PC-3 (cell line): ENCODE data around the gene RGS3. TPM values are rescaled to one million over a fixed set of nuclear protein-coding genes. Genes with fewer than 3 reads are reported as not detected.
A peak's percentile ranks its signal among the peaks of the same experiment; 100 is the strongest.

ENCODE experiments used
- ATAC-seq: fragments of 200-7000 bp; cut with Tn5 transposase; 2 replicates; pipeline ENCODE4 v1.9.1; 2020; ENCODE audit warnings: mild to moderate bottlenecking, moderate library complexity
- BruUV-seq: library from RNA; stranded (reverse); fragments of 400-500 nt; replicated peaks from 2 replicates; lab custom pipeline; 2021; lab: Mats Ljungman, UMichigan
- CTCF ChIA-PET: fragments of 300-600 bp; sonication (Branson Sonifier 250); formaldehyde crosslinking; loops from one replicate; lab custom pipeline; 2022; ENCODE audit warnings: antibody characterized with exemption; lab: Charles Lee
- POLR2A ChIA-PET: fragments of 300-600 bp; sonication (Branson Sonifier 250); formaldehyde crosslinking; loops from one replicate; lab custom pipeline; 2022; ENCODE audit warnings: antibody characterized with exemption; ENCODE audit not compliant: unreplicated experiment; lab: Charles Lee
- DNase-seq: peaks from one replicate; pipeline ENCODE4 v3.0.0-alpha.2; 2015
- H2AFZ ChIP-seq: fragments of 300-600 bp; sonication (generic); 2 replicates; pipeline ENCODE4 v1.6.0; 2016; ENCODE audit warnings: antibody characterized with exemption, low read length
- H3F3A ChIP-seq: fragments of 300-600 bp; sonication (generic); one replicate; pipeline ENCODE4 v1.6.0; 2017; ENCODE audit warnings: antibody characterized with exemption, low read length, control low read depth, mild to moderate bottlenecking; ENCODE audit not compliant: unreplicated experiment
- H3K27ac ChIP-seq: fragments of 300-600 bp; sonication (generic); 2 replicates; pipeline ENCODE4 v1.5.1; 2016; ENCODE audit warnings: mild to moderate bottlenecking, low read length
- H3K27me3 ChIP-seq: fragments of 300-600 bp; sonication (generic); 2 replicates; pipeline ENCODE4 v1.6.1; 2016; ENCODE audit warnings: low read length, mixed read lengths
- H3K36me3 ChIP-seq: fragments of 300-600 bp; sonication (generic); 2 replicates; pipeline ENCODE4 v1.6.1; 2016; ENCODE audit warnings: low read depth, mixed run types, low read length, mixed read lengths
- H3K4me1 ChIP-seq: fragments of 300-600 bp; sonication (generic); 2 replicates; pipeline ENCODE4 v1.5.1; 2016; ENCODE audit warnings: low read length; ENCODE audit not compliant: insufficient read depth
- H3K4me2 ChIP-seq: fragments of 300-600 bp; sonication (generic); 2 replicates; pipeline ENCODE4 v1.6.0; 2016; ENCODE audit warnings: low read length
- H3K4me3 ChIP-seq: fragments of 300-600 bp; sonication (generic); 2 replicates; pipeline ENCODE4 v1.5.1; 2016; ENCODE audit warnings: mild to moderate bottlenecking, low read length, mixed read lengths
- H3K79me2 ChIP-seq: fragments of 300-600 bp; sonication (generic); 2 replicates; pipeline ENCODE4 v1.6.1; 2017; ENCODE audit warnings: low read length, mixed read lengths
- H3K9ac ChIP-seq: fragments of 300-600 bp; sonication (generic); 2 replicates; pipeline ENCODE4 v1.6.0; 2016; ENCODE audit warnings: mild to moderate bottlenecking, low read length
- H3K9me2 ChIP-seq: fragments of 300-600 bp; sonication (generic); replicated peaks from 2 replicates; pipeline ENCODE4 v1.6.1; 2016; ENCODE audit warnings: mixed run types, low read length, mixed read lengths
- H3K9me3 ChIP-seq: fragments of 300-600 bp; sonication (generic); 2 replicates; pipeline ENCODE4 v1.6.1; 2016; ENCODE audit warnings: low read length, mixed read lengths
- H4K20me1 ChIP-seq: fragments of 300-600 bp; sonication (generic); 2 replicates; pipeline ENCODE4 v1.6.1; 2016; ENCODE audit warnings: low read length, mixed read lengths
- EZH2 ChIP-seq: fragments of 300-600 bp; sonication (generic); IDR thresholded peaks from one replicate; pipeline ENCODE4 v1.6.1; 2017; ENCODE audit warnings: antibody characterized with exemption, mild to moderate bottlenecking, low read length; ENCODE audit not compliant: unreplicated experiment
- EZH2phosphoT487 ChIP-seq: fragments of 300-600 bp; sonication (generic); IDR thresholded peaks from 2 replicates; pipeline ENCODE4 v1.6.1; 2018; ENCODE audit warnings: mild to moderate bottlenecking, antibody characterized with exemption, low read length, borderline replicate concordance
- intact Hi-C: fragments of 100-400 bp; cut with micrococcal nuclease; formaldehyde crosslinking; loops from 2 replicates; pipeline ENCODE4 v1.9.0; 2023
- total RNA-seq: library from RNA; depleted of rRNA; stranded (reverse); fragments of >200 nt; gene quantifications from 2 replicates; pipeline ENCODE4 v1.2.3, GENCODE V29; 2014
- TF ChIP-seq, protein P1 (sequence below): fragments of 300-600 bp; sonication (generic); conservative IDR thresholded peaks from 2 replicates; pipeline ENCODE4 v1.5.1; 2017; ENCODE audit warnings: antibody characterized with exemption, low read depth, mild to moderate bottlenecking, low read length

Gene RGS3
- total RNA-seq, 1 experiment from 2014 or later, result 26.3 TPM

GRCh38 chr9:113578279-113578865, 114.8 kb downstream of the RGS3 start:
- peak overlapping the region; percentile 98 for H3K27ac ChIP-seq
- H3K9ac ChIP-seq, result peak overlapping the region; percentile 43
- no peaks in the 10 kb centered on the region for H4K20me1 ChIP-seq
- H3K36me3 ChIP-seq, result no peaks in the 10 kb centered on the region; the same call in 1 of the 2 replicates
- peak overlapping the region; percentile 78 for H3K4me2 ChIP-seq
- no peak overlapping the region for H2AFZ ChIP-seq
- CTCF ChIA-PET, result no interaction called here
- H3K4me1 ChIP-seq, result peaks cover 68% of the 10 kb centered on the region
- H3K9me3 ChIP-seq, result no peaks in the 10 kb centered on the region
- POLR2A ChIA-PET, result no interaction called here
- H3K4me3 ChIP-seq, result no peak overlapping the region
- intact Hi-C loops, result no loop called here
- ATAC-seq, result peak; percentile 1; the same call in 1 of the 2 replicates
- no peaks in the 10 kb centered on the region for H3K9me2 ChIP-seq
- H3F3A ChIP-seq, result peaks cover 6% of the 10 kb centered on the region
- no peak for DNase-seq
- H3K27me3 ChIP-seq, result no peaks in the 10 kb centered on the region
- TF ChIP-seq, protein P1, sequence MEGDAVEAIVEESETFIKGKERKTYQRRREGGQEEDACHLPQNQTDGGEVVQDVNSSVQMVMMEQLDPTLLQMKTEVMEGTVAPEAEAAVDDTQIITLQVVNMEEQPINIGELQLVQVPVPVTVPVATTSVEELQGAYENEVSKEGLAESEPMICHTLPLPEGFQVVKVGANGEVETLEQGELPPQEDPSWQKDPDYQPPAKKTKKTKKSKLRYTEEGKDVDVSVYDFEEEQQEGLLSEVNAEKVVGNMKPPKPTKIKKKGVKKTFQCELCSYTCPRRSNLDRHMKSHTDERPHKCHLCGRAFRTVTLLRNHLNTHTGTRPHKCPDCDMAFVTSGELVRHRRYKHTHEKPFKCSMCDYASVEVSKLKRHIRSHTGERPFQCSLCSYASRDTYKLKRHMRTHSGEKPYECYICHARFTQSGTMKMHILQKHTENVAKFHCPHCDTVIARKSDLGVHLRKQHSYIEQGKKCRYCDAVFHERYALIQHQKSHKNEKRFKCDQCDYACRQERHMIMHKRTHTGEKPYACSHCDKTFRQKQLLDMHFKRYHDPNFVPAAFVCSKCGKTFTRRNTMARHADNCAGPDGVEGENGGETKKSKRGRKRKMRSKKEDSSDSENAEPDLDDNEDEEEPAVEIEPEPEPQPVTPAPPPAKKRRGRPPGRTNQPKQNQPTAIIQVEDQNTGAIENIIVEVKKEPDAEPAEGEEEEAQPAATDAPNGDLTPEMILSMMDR, result 0 out of 2 replicates have a peak, but pooled peaks have one; percentile 12
- no peak for TF ChIP-seq EZH2phosphoT487
- peaks cover 21% of the 10 kb centered on the region for H3K79me2 ChIP-seq
- TSS peak; percentile 47 for BruUV-seq

GRCh38 chr9:113578882-113579282, 115.4 kb downstream of the RGS3 start:
- H3K27ac ChIP-seq, result peak overlapping the region; percentile 98
- H3K27me3 ChIP-seq, result no peaks in the 10 kb centered on the region
- no peak overlapping the region for H2AFZ ChIP-seq
- DNase-seq (peak; percentile 91), ATAC-seq (peak; percentile 69)
- no TSS peak for BruUV-seq
- no peaks in the 10 kb centered on the region for H4K20me1 ChIP-seq
- H3K4me3 ChIP-seq, result no peak overlapping the region
- H3K9ac ChIP-seq, result peak overlapping the region; percentile 54
- TF ChIP-seq, protein P1, result no peak
- no peak for TF ChIP-seq EZH2
- no peak for TF ChIP-seq EZH2phosphoT487
- H3K36me3 ChIP-seq, result peaks cover 3% of the 10 kb centered on the region; the same call in 1 of the 2 replicates
- peak overlapping the region; percentile 78 for H3K4me2 ChIP-seq
- H3K79me2 ChIP-seq, result peaks cover 22% of the 10 kb centered on the region
- no peaks in the 10 kb centered on the region for H3K9me2 ChIP-seq
- intact Hi-C loops, result no loop called here
- POLR2A ChIA-PET, result no interaction called here
- CTCF ChIA-PET, result interaction anchor here (0.6 kb wide), 1 partner anchor 13 kb away, joined by 3 read pairs; no protein-coding TSS in a partner anchor
- H3F3A ChIP-seq, result peaks cover 6% of the 10 kb centered on the region
- H3K4me1 ChIP-seq, result peaks cover 69% of the 10 kb centered on the region
- no peaks in the 10 kb centered on the region for H3K9me3 ChIP-seq
